ENCODE results near the gene SDC3. TPM values are rescaled to one million over a fixed set of nuclear protein-coding genes. Genes with fewer than 3 reads are reported as not detected.

Gene SDC3
- total RNA-seq, 4 donors from 2014 or later = 44.1 to 101 (median 56.5) TPM

DNA sequence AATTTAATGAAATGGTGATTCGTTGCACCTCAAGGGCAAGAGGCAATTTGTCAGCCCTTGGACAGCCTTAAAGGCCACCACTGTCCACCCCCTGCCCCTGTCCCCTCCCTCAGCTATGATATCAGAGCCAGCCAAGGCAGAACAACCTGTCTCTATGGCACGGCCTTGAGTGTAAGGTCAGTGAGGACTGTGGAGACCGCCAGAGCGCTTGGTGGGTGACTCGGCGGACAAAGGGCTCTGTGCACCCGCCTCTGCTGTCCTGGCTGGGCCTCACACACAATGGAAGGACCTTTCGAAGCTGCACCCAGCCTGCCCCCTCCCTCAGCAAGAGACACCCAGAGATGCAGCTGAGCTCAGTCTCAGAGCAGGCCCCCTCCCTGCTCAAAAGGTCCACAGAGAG lies 50.6 kb downstream of the SDC3 start:
- Histone ChIP-seq H3K4me1 (peaks cover 0 to 19% (median 13%) of the 10 kb centered on the region in 4 donors), H3K9me3 (no peaks in the 10 kb centered on the region), H3K27ac (replicated peaks in 1 of 4) (no peak overlapping the region), H3K36me3 (no peaks in the 10 kb centered on the region), H3K4me3 (no peak overlapping the region), H3K27me3 (no peaks in the 10 kb centered on the region)
- no peak for DNase-seq (ENCODE audit: extremely low spot score)
- 88% methylated on average over 8 of the region's 8 CpGs for WGBS
- TF ChIP-seq POLR2A (IDR thresholded peaks at IDR 0.05; ENCODE audit: low read depth) (no peak), EP300 (IDR thresholded peaks at IDR 0.05) (no peak), POLR2AphosphoS5 (IDR thresholded peaks at IDR 0.05) (no peak), CTCF (IDR thresholded peaks at IDR 0.05) (no peak)
- intact Hi-C loops (cut with DNase I) = no loop called here

DNA sequence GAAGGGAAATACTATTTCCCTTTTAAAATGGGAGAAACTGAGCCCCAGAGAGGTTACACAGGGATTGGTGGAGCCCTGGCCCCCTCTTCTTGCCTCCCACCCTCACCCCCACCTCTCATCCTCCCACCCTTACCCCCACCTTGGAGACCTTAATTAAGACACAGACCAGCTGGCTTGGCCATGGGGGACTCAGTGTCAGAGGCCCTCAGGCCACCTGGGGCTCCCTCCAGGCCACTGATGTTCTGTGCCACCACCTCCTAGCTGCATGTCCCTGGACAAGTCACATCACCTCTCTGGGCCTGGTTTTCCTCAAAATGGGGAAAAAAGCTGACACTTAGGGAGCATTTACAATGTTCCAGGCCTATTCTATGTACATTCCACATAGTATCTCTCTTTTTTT lies 51.5 kb downstream of the SDC3 start:
- Histone ChIP-seq H3K27me3 (no peaks in the 10 kb centered on the region), H3K36me3 (no peaks in the 10 kb centered on the region), H3K9me3 (no peaks in the 10 kb centered on the region), H3K4me3 (no peak overlapping the region), H3K27ac (replicated peaks in 1 of 4) (no peak overlapping the region), H3K4me1 (peaks cover 6 to 26% (median 19%) of the 10 kb centered on the region in 4 donors)
- intact Hi-C loops (cut with DNase I) = no loop called here
- TF ChIP-seq POLR2A (IDR thresholded peaks at IDR 0.05; ENCODE audit: low read depth) = no peak
- TF ChIP-seq EP300 (IDR thresholded peaks at IDR 0.05) = no peak
- TF ChIP-seq POLR2AphosphoS5 (IDR thresholded peaks at IDR 0.05) = no peak
- TF ChIP-seq CTCF (IDR thresholded peaks at IDR 0.05) = no peak
- no peak for DNase-seq (ENCODE audit: extremely low spot score)

GRCh38 chr1:30856260-30856790 lies 52.2 kb downstream of the SDC3 start:
- intact Hi-C loops (cut with DNase I) = no loop called here
- DNase-seq (ENCODE audit: extremely low spot score) = no peak
- no peak overlapping the region for H3K4me3 ChIP-seq
- 38% methylated on average over 11 of the region's 14 CpGs for WGBS
- no peaks in the 10 kb centered on the region for H3K36me3 ChIP-seq
- no peak overlapping the region for H3K27ac ChIP-seq (replicated peaks in 1 of 4)
- no peaks in the 10 kb centered on the region for H3K27me3 ChIP-seq
- peaks cover 11 to 29% (median 22%) of the 10 kb centered on the region in 4 donors for H3K4me1 ChIP-seq
- H3K9me3 ChIP-seq = no peaks in the 10 kb centered on the region
- TF ChIP-seq POLR2AphosphoS5 (IDR thresholded peaks at IDR 0.05) = no peak
- peak in 2 of 3 experiments; percentile 12 to 14 for TF ChIP-seq CTCF (IDR thresholded peaks at IDR 0.05)
- no peak for TF ChIP-seq EP300 (IDR thresholded peaks at IDR 0.05)

- H3K36me3 ChIP-seq = no peaks in the 10 kb centered on the region
- no peak overlapping the region for H3K4me3 ChIP-seq
- intact Hi-C loops (cut with DNase I) = no loop called here
- WGBS = 90% methylated on average over 4 of the region's 4 CpGs
- no peak overlapping the region for H3K27ac ChIP-seq (replicated peaks in 1 of 4)
- H3K4me1 ChIP-seq = peaks cover 11 to 29% (median 22%) of the 10 kb centered on the region in 4 donors
- no peak for TF ChIP-seq EP300 (IDR thresholded peaks at IDR 0.05)
- TF ChIP-seq CTCF (IDR thresholded peaks at IDR 0.05) = no peak
- no peak for TF ChIP-seq POLR2A (IDR thresholded peaks at IDR 0.05; ENCODE audit: low read depth)
- no peak for TF ChIP-seq POLR2AphosphoS5 (IDR thresholded peaks at IDR 0.05)
- no peak for DNase-seq (ENCODE audit: extremely low spot score)
- H3K27me3 ChIP-seq = no peaks in the 10 kb centered on the region
- no peaks in the 10 kb centered on the region for H3K9me3 ChIP-seq
These were observed 52.8 kb downstream of the SDC3 start for GRCh38 chr1:30855686-30856259.

GRCh38 chr1:30853350-30853749 lies 55.2 kb downstream of the SDC3 start:
- TF ChIP-seq POLR2A (IDR thresholded peaks at IDR 0.05; ENCODE audit: low read depth) (no peak), POLR2AphosphoS5 (IDR thresholded peaks at IDR 0.05) (no peak), EP300 (IDR thresholded peaks at IDR 0.05) (no peak), CTCF (IDR thresholded peaks at IDR 0.05) (no peak)
- no peak overlapping the region for H3K4me3 ChIP-seq
- H3K36me3 ChIP-seq = no peaks in the 10 kb centered on the region
- H3K27me3 ChIP-seq = no peaks in the 10 kb centered on the region
- intact Hi-C loops (cut with DNase I) = no loop called here
- no peaks in the 10 kb centered on the region for H3K9me3 ChIP-seq
- WGBS = 97% methylated on average over 4 of the region's 4 CpGs
- DNase-seq (ENCODE audit: extremely low spot score) = no peak
- H3K27ac ChIP-seq (replicated peaks in 1 of 4) = no peak overlapping the region
- peaks cover 11 to 31% (median 18%) of the 10 kb centered on the region in 4 donors for H3K4me1 ChIP-seq

Data from esophagus muscularis mucosa (tissue), 4 donors.